K562 treated with DMSO at 1 percent for 12 hours (cell line): ENCODE results near the gene KRTAP27-1. TPM values are rescaled to one million over a fixed set of nuclear protein-coding genes. Genes with fewer than 3 reads are reported as not detected.

Experiments used
- total RNA-seq: library from RNA; unstranded; fragments of 300-600 nt; gene quantifications from 2 replicates; pipeline ENCODE4 v1.2.3, GENCODE V29; 2022; ENCODE audit not compliant: insufficient read depth

KRTAP27-1 gene
- not detected in 2 replicates for total RNA-seq

GRCh38 chr21:30337276-30337744 is at the start of gene KRTAP27-1:
TSS of gene KRTAP27-1 (minus strand) at chr21:30337694. CDS start at chr21:30337668, 26 bp downstream.

DNA sequence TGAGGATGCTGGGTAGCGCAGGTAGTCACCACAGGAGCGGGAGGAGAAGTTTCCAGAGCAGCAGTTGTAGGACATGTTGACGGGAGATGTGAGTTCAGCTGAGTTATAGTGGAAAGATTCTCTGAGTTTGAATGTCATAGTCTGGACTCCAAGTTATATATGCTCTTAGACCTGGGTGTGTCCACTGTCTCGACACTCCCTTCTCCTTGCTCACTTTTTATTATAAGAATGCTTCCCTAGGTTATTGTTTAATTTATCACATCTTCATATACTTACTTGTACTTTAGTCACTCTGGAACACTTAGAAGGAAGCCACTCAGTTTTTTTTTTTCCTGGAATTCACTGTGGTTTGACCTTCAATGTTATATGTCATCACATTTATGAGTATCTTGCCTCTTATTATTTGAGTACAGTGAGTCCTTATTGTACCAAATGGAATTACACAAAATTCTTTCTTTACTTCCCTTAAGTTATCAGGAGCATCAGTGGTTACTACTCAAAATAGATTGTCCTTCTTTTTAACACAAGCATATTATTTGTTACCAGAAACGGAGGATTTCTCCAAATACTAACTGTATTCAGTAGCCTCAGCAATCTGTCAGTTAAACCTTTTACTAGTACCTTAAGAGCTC is 34.8 kb upstream of the KRTAP27-1 start, which contains the start of gene KRTAP13-2:
KRTAP13-2 (minus strand) TSS at position 133 of the 632 bp plus-strand sequence; CDS start at position 75, 58 bp downstream.

GRCh38 chr21:30348506-30348905 is 11.0 kb upstream of the KRTAP27-1 start, which contains the start of gene KRTAP23-1:
TSS of gene KRTAP23-1 (minus strand) at chr21:30348606. CDS start at chr21:30348606, 0 bp downstream.

GRCh38 chr21:30320215-30320614 is 17.3 kb downstream of the KRTAP27-1 start, which contains the start of gene KRTAP26-1:
TSS of gene KRTAP26-1 (minus strand) at chr21:30320315. CDS start at chr21:30320035, 280 bp downstream.

DNA sequence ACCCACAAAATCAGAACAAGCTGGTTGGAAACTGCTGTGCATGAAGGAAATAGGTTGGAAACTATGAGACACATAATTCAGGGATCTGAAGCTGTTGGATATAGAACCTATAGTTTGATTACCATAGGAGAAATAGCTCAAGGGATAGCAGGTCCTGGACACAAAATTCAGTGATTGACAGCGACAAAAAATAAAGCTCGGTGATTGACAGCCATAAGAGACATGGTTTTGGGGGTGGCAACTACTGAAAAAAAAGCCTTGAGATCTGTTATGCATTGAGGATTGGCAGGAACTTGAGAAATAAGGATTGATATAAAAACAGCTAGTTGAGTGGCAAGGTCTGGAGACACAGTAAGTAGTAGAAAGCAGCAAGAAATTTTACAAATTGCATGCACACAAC is 48.3 kb downstream of the KRTAP27-1 start, which contains the start of gene KRTAP25-1:
KRTAP25-1 (minus strand) TSS at position 300 of the 400 bp plus-strand sequence; CDS start at position 276, 24 bp downstream.

Other genes with a start within 250 kb of the KRTAP27-1 start
- not detected in 2 replicates for gene CLDN17, start 170.9 kb downstream of the KRTAP27-1 start, total RNA-seq
- not detected in 2 replicates for gene CLDN8, start 121.6 kb downstream of the KRTAP27-1 start, total RNA-seq
- not detected in 2 replicates for gene KRTAP24-1, start 54.7 kb downstream of the KRTAP27-1 start, total RNA-seq
- not detected in 2 replicates for gene KRTAP25-1, start 48.2 kb downstream of the KRTAP27-1 start, total RNA-seq
- not detected in 2 replicates for gene KRTAP26-1, start 17.4 kb downstream of the KRTAP27-1 start, total RNA-seq
- gene KRTAP23-1, start 10.9 kb upstream of the KRTAP27-1 start, total RNA-seq = not detected in 2 replicates
- gene KRTAP13-2, start 34.6 kb upstream of the KRTAP27-1 start, total RNA-seq = not detected in 2 replicates
- not detected in 2 replicates for gene KRTAP13-1, start 58.3 kb upstream of the KRTAP27-1 start, total RNA-seq
- gene KRTAP13-3, start 88.2 kb upstream of the KRTAP27-1 start, total RNA-seq = not detected in 2 replicates
- not detected in 2 replicates for gene KRTAP13-4, start 92.5 kb upstream of the KRTAP27-1 start, total RNA-seq
- gene KRTAP15-1, start 102.6 kb upstream of the KRTAP27-1 start, total RNA-seq = not detected in 2 replicates
- not detected in 2 replicates for gene KRTAP19-1, start 142.7 kb upstream of the KRTAP27-1 start, total RNA-seq
- not detected in 2 replicates for gene KRTAP19-2, start 149.7 kb upstream of the KRTAP27-1 start, total RNA-seq
- not detected in 2 replicates for gene KRTAP19-3, start 154.3 kb upstream of the KRTAP27-1 start, total RNA-seq
- not detected in 2 replicates for gene KRTAP19-4, start 159.5 kb upstream of the KRTAP27-1 start, total RNA-seq
- not detected in 2 replicates for gene KRTAP19-5, start 164.4 kb upstream of the KRTAP27-1 start, total RNA-seq
- gene KRTAP19-6, start 204.2 kb upstream of the KRTAP27-1 start, total RNA-seq = not detected in 2 replicates
- gene KRTAP19-7, start 223.6 kb upstream of the KRTAP27-1 start, total RNA-seq = not detected in 2 replicates